Ishikawa (cell line): ENCODE results near the gene TSPAN4.

Experiments
- CEBPB ChIP-seq: IDR thresholded peaks from 2 replicates; pipeline ENCODE4 v1.6.1; 2012
- CREB1 ChIP-seq: IDR thresholded peaks from 2 replicates; pipeline ENCODE4 v1.6.1; 2012; ENCODE audit warnings: low read depth
- EGR1 ChIP-seq: IDR thresholded peaks from 2 replicates; pipeline ENCODE4 v1.6.1; 2012
- EP300 ChIP-seq: IDR thresholded peaks from 2 replicates; pipeline ENCODE4 v1.6.1; 2012; ENCODE audit warnings: borderline replicate concordance
- FOXM1 ChIP-seq: IDR thresholded peaks from 2 replicates; pipeline ENCODE4 v1.6.1; 2012; ENCODE audit warnings: low read depth, borderline replicate concordance
- MAX ChIP-seq: IDR thresholded peaks from 2 replicates; pipeline ENCODE4 v1.6.1; 2012
- NFIC ChIP-seq: IDR thresholded peaks from 2 replicates; pipeline ENCODE4 v1.6.1; 2012
- RAD21 ChIP-seq: IDR thresholded peaks from 2 replicates; pipeline ENCODE4 v1.6.1; 2012; ENCODE audit warnings: low read depth
- REST ChIP-seq: IDR thresholded peaks from 2 replicates; pipeline ENCODE4 v1.6.1; 2012; ENCODE audit warnings: low read depth, mild to moderate bottlenecking
- TAF1 ChIP-seq: IDR thresholded peaks from 2 replicates; pipeline ENCODE4 v1.6.1; 2012; ENCODE audit warnings: low read depth, mild to moderate bottlenecking
- TCF12 ChIP-seq: IDR thresholded peaks from 2 replicates; pipeline ENCODE4 v1.6.1; 2012; ENCODE audit warnings: low read depth
- YY1 ChIP-seq: IDR thresholded peaks from 2 replicates; pipeline ENCODE4 v1.6.1; 2012; ENCODE audit warnings: low read depth

- TF ChIP-seq NFIC (no peak), MAX (no peak), RAD21 (no peak), REST (no peak), CEBPB (no peak), EP300 (no peak), TAF1 (no peak), YY1 (no peak), EGR1 (no peak), CREB1 (no peak), TCF12 (no peak), FOXM1 (no peak)
Measured at GRCh38 chr11:877565-877964, 34.9 kb downstream of the TSPAN4 start.
